RCC 7860 (cell line): ENCODE results near the gene CAPN7.
A peak's percentile ranks its signal among the peaks of the same experiment; 100 is the strongest.

ENCODE experiments used
- DNase-seq: peaks from one replicate; pipeline ENCODE4 v3.0.0-alpha.2; 2015; ENCODE audit warnings: low spot score
- FAIRE-seq: peaks from 2 replicates; lab custom pipeline; 2012; peaks lifted over from hg19 to GRCh38; lab: Jason Lieb, UNC

The CAPN7 gene

GRCh38 chr3:15243822-15244482 lies 37.9 kb downstream of the CAPN7 start:
- FAIRE-seq (no peak), DNase-seq (no peak)

DNA sequence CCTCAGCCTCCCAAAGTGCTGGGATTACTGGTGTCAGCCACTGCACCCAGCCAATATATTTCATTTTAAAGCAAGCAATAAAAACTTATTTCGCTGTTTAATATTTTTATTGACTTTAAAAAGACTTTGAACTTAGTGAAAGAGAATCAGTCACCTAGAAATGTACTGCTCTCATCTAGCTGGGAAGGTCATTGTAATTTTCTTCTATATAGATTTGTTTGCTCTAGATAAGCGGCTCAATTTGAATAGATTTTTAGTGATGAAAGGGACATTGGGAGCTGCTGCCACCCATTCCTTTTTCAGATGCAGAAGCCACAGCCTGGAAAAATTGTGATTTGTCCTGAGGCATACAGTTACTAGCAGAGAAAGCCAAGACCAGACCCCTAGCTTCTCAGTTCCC lies 40.1 kb downstream of the CAPN7 start:
- FAIRE-seq (no peak), DNase-seq (no peak)

- DNase-seq (no peak), FAIRE-seq (no peak)
Observed at GRCh38 chr3:15253023-15253697, 47.1 kb downstream of the CAPN7 start.

- DNase-seq (no peak), FAIRE-seq (no peak)
Observed at GRCh38 chr3:15255215-15255614, 49.2 kb downstream of the CAPN7 start.

DNA sequence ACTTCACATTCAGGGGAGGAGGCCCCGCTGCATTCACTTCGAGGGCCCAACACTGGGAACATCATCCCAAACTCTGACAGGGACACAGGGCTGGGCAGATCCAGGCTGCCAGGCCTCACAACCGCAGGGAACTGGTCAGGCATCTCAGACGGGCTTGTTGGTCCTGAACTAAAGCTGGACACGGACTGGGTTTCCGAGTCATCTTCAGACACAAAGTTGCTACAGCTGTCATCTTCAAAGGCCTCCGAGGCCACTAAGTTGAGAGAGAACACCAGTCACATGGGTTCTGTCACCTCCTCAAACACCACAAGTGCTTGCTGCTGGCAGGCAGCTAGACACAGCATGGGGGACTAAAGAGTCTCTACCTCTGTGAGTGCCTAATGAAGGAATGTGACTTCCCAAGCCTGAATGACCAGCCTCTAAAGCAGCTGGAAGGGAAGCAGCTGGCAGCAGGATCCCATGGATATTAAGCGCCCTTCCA lies 50.9 kb downstream of the CAPN7 start:
- DNase-seq = no peak

GRCh38 chr3:15258720-15259119 lies 52.7 kb downstream of the CAPN7 start:
- no peak for FAIRE-seq
- DNase-seq = no peak

More for the DNA sequence above, 50.9 kb downstream of the CAPN7 start:
- no peak for FAIRE-seq

GRCh38 chr3:15260531-15260930 lies 54.5 kb downstream of the CAPN7 start:
- DNase-seq = no peak

DNA sequence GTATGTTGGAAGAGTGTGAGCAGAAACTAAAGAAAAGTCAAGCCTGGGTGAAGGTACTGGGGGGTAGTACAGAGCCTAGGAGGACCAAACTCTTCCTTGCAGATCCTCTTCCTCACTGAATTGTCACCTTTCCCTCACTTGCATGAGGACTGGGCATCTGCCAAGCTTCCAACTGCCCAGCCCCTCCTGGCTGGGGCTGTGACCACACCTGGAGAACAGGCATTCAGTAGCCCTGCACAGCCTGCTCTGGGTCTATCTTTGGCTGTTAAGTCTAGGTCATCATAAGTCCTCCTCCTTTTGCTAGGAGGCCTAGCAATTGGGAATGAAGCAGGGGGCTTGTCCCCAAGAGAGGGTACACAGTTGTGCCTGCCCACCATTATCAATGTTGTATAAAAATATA lies 55.2 kb downstream of the CAPN7 start:
- no peak for DNase-seq
- no peak for FAIRE-seq

More at GRCh38 chr3:15260531-15260930, 54.5 kb downstream of the CAPN7 start:
- no peak for FAIRE-seq

GRCh38 chr3:15262021-15262420 lies 56.0 kb downstream of the CAPN7 start:
- FAIRE-seq (no peak), DNase-seq (no peak)

GRCh38 chr3:15263120-15263519 lies 57.1 kb downstream of the CAPN7 start:
- no peak for FAIRE-seq
- DNase-seq = no peak

GRCh38 chr3:15263926-15264325 lies 57.9 kb downstream of the CAPN7 start:
- DNase-seq = no peak
- no peak for FAIRE-seq

DNA sequence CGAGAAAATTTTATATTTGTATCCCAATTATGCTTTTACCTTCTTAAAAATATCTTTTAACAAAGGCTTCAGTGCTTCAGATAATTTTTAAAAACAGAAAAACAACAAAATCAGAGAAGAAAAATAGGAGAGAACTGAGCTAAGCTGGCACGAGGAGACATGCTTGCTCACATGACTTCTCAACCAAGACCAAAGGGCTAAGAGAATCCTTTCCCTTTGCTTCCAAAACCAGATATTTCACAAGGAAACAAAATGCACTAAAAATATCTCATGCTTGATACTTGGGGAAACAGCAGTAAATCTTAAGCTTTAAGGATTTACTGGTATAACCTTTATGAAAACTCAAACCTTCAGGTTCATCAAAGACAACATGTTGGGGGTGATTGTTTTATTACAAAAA lies 58.4 kb downstream of the CAPN7 start:
- FAIRE-seq (no peak), DNase-seq (no peak)

DNA sequence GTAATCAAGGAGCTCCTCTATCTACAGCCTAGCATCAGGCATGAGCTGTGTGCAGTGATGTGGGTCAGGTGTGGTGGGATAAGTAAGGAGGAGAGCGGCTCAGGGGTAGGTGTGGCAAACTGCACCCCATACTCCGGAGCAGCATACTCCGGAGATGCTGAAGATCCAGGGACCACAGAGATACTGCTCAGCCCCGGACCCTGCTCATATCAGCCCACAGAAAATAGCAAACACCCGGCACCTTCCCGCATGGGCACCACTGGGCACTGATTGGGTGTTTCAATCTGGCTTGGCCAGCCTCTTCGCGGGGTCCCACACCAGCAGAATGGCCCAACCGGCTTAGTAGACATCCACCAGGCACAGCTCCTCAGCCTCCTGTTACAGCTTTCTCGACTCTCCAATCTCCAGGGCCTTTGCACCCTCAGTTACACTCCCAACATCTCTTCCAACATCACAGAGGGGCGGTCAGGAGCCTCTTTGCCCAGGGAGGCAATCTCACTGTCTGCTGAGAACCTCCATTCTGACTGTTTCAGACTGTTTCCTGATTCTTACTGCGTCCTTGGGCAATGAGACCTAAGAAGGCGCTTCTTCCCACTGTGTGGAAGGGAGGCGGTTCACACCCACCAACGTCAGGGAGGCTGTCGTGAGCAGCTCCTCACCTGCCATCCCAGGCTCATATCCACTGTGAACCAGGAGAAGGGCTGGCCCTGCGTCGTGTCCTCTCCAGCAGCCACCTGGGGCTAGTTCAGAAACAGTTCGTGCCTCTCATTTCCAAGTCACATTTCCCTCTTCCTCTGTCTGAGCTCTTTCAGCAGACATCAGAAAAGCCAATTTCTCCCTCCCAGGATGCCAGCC lies 59.8 kb downstream of the CAPN7 start:
- no peak for FAIRE-seq
- DNase-seq = no peak

GRCh38 chr3:15266510-15267376 lies 60.7 kb downstream of the CAPN7 start:
- DNase-seq (no peak), FAIRE-seq (no peak)

DNA sequence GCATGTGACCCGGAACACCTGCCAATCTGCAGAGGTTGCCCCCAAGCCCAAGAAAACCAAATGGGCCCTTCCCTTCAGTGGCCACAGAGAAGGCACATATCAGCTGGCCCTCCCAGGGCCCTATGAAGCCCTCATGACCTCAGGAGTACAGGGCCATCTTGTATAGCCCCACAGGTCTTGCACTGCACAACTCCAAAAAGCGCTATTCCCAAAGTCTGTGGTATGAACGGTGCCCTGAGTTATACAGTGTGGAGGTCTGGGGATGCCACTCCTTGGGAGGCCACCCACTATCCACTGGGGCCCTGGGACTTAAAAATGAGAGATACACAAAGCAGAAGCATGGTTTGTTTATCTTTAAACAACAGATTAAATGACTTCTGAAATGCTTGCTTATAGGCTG lies 61.5 kb downstream of the CAPN7 start:
- FAIRE-seq (no peak), DNase-seq (no peak)

DNA sequence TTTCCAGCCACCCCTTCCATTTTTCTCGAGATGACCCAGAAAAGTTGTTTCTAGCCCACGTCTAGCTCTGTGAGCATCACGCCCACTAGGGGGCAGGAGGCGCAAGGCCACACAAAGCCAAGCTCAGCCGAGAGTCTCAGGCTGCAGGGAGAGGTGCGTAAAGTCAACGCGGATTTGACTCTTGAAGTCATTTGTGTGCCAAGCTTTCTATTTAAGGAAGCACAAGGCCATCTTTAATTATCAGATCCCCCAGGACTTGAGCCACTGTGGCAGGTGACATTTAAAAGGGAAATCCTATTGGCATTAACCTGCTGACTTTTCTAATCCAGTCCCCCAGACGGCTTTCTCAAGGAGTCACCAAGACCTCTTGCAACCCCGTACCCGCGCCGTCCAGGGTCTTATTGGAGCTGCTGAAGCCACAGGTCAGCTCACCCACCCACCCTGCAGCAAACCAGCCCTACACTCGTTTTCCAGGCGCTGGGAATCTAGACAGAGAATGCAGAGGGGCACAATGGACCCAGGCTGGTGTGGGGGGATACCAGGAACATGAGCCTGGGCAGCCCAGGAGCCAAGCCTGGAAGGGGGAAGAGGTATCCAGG lies 62.1 kb downstream of the CAPN7 start:
- DNase-seq (peak; percentile 35), FAIRE-seq (no peak)

- FAIRE-seq = peak; percentile 70
Observed at GRCh38 chr3:15269091-15269989, 63.3 kb downstream of the CAPN7 start.

DNA sequence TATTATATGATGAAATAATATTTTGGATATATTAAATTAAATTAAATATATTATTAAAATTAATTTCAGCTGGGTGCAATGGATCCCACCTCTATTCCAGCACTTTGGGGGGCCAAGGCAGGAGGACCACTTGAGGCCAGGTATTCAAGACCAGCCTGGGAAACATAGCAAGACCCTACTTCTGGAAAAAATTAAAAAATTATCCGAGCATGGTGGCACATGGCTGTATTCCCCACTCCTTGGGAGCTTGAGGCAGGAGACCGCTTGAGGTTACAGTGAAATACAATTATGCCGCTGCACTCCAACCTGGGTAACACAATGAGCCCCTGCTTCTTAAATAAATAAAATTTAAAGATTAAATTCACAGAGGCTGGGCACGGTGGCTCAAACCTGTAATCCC lies 65.0 kb downstream of the CAPN7 start:
- DNase-seq = no peak
- FAIRE-seq = no peak

More at GRCh38 chr3:15269091-15269989, 63.3 kb downstream of the CAPN7 start:
- peak; percentile 97 for DNase-seq

- FAIRE-seq (no peak), DNase-seq (no peak)
Observed at GRCh38 chr3:15271785-15272381, 65.8 kb downstream of the CAPN7 start.
